K562 (cell line): ENCODE data around the gene RBFOX1. TPM values are rescaled to one million over a fixed set of nuclear protein-coding genes. Genes with fewer than 3 reads are reported as not detected.

Experiments used
- ATAC-seq: fragments of 200-7000 bp; cut with Tn5 transposase; 3 replicates; pipeline ENCODE4 v1.9.1; 2020; ENCODE audit warnings: moderate library complexity
- BruUV-seq: library from RNA; stranded (reverse); fragments of 400-500 nt; replicated peaks from 2 replicates; lab custom pipeline; 2021; lab: Mats Ljungman, UMichigan
- CTCF ChIA-PET: fragments of 300-600 bp; formaldehyde crosslinking; extraction: SDS; loops from one replicate; lab custom pipeline; 2021; ENCODE audit warnings: low intra/inter-chr PET ratio; lab: Yijun Ruan, JAX
- POLR2A ChIA-PET: fragments of 300-600, 350-650 bp; sonication (Branson Sonifier 250); formaldehyde crosslinking; extraction: SDS; loops from one replicate; lab custom pipeline; 2021; ENCODE audit warnings: antibody characterized with exemption, inconsistent platforms; lab: Yijun Ruan, JAX
- DNase-seq, 4 experiments: peaks; one replicate each; pipeline versions ENCODE4 v3.0.0 to v3.0.0-alpha.2; 2011 to 2018; ENCODE audit warnings: low spot score in 3 of 4, mixed read lengths in 3 of 4; ENCODE audit errors: extremely low read depth in 1 of 4
- FAIRE-seq: peaks from 2 replicates; lab custom pipeline; 2011; peaks lifted over from hg19 to GRCh38; lab: Jason Lieb, UNC
- H2AFZ ChIP-seq: 2 replicates; pipeline ENCODE4 v1.6.0; 2011; ENCODE audit warnings: low read depth, low read length, control low read depth, inconsistent platforms
- H3K27ac ChIP-seq: fragments of 200-600 bp; 3 replicates; pipeline ENCODE4 v1.8.0; 2011; ENCODE audit warnings: low read depth, mild to moderate bottlenecking, control low read depth, inconsistent platforms, low read length, moderate library complexity, mixed read lengths; ENCODE audit errors: extremely low read depth
- H3K27me3 ChIP-seq, 2 experiments: fragments of 300-600 bp in 1 of 2; 2 replicates in 1 of 2; 3 replicates in 1 of 2; pipeline versions ENCODE4 v1.6.0 to v1.8.0; 2011; ENCODE audit warnings: inconsistent platforms in 2 of 2, low read length in 2 of 2, mild to moderate bottlenecking in 1 of 2, mixed read lengths in 1 of 2, moderate library complexity in 1 of 2; ENCODE audit not compliant: control insufficient read depth in 2 of 2, insufficient read depth in 2 of 2
- H3K36me3 ChIP-seq: fragments of 300-600 bp; 3 replicates; pipeline ENCODE4 v1.8.0; 2011; ENCODE audit warnings: mild to moderate bottlenecking, low read length, inconsistent platforms; ENCODE audit not compliant: control insufficient read depth, insufficient read depth
- H3K4me1 ChIP-seq, 2 experiments: fragments of 200-600 bp in 1 of 2; replicated peaks in 1 of 2; 2 replicates in 1 of 2; 3 replicates in 1 of 2; pipeline versions ENCODE4 v1.5.1 to v1.8.0; 2011; ENCODE audit warnings: inconsistent platforms in 2 of 2, low read length in 2 of 2, mild to moderate bottlenecking in 1 of 2, mixed read lengths in 1 of 2, moderate library complexity in 1 of 2; ENCODE audit not compliant: control insufficient read depth in 2 of 2, insufficient read depth in 2 of 2
- H3K4me2 ChIP-seq: 2 replicates; pipeline ENCODE4 v1.6.1; 2011; ENCODE audit warnings: low read length, control low read depth, inconsistent platforms, mixed read lengths; ENCODE audit not compliant: insufficient read depth
- H3K4me3 ChIP-seq: fragments of 200-600 bp; sonication (generic), shearing (Covaris generic); 2 replicates; pipeline ENCODE4 v1.5.1; 2016; ENCODE audit warnings: control low read depth, inconsistent platforms
- H3K79me2 ChIP-seq: fragments of 200-600 bp; 3 replicates; pipeline ENCODE4 v1.8.0; 2011; ENCODE audit warnings: low read length, inconsistent platforms; ENCODE audit not compliant: control insufficient read depth, insufficient read depth
- H3K9ac ChIP-seq, 2 experiments: 2 replicates each; pipeline versions ENCODE4 v1.6.0 to v1.6.1; 2011; ENCODE audit warnings: low read depth in 2 of 2, low read length in 2 of 2, control low read depth in 1 of 2, inconsistent platforms in 1 of 2, mild to moderate bottlenecking in 1 of 2, mixed read lengths in 1 of 2; ENCODE audit not compliant: insufficient read depth in 1 of 2
- H3K9me1 ChIP-seq: one replicate; pipeline ENCODE4 v1.6.0; 2011; ENCODE audit warnings: inconsistent platforms, mild to moderate bottlenecking, low read length, moderate library complexity; ENCODE audit not compliant: control insufficient read depth, insufficient read depth
- H3K9me3 ChIP-seq: replicated peaks from 2 replicates; pipeline ENCODE4 v1.5.1; 2011; ENCODE audit warnings: low read depth, low read length, inconsistent platforms; ENCODE audit not compliant: control insufficient read depth, insufficient read depth
- H4K20me1 ChIP-seq: replicated peaks from 2 replicates; pipeline ENCODE4 v1.6.1; 2011; ENCODE audit warnings: low read length, inconsistent platforms, mixed read lengths; ENCODE audit not compliant: control insufficient read depth, insufficient read depth
- ATF3 ChIP-seq, 2 experiments: fragments of 450-650 bp in 1 of 2; sonication (generic) in 1 of 2; formaldehyde crosslinking in 1 of 2; IDR thresholded peaks in 1 of 2; conservative IDR thresholded peaks in 1 of 2; 2 replicates each; pipeline versions ENCODE4 v1.6.1 to v1.8.1; 2016 to 2023; ENCODE audit warnings: mild to moderate bottlenecking in 2 of 2, moderate library complexity in 2 of 2, inconsistent platforms in 1 of 2, missing genetic modification reagents in 1 of 2
- MITF ChIP-seq: IDR thresholded peaks from 2 replicates; pipeline ENCODE4 v1.6.1; 2014; ENCODE audit warnings: antibody characterized with exemption
- NONO ChIP-seq, 2 experiments: fragments of 200-400 bp in 1 of 2; fragments of 450-650 bp in 1 of 2; formaldehyde crosslinking in 1 of 2; IDR thresholded peaks; 2 replicates each; pipeline ENCODE4 v1.6.1; 2017; ENCODE audit warnings: low read depth in 2 of 2, mild to moderate bottlenecking in 2 of 2, moderate library complexity in 2 of 2, low read length in 1 of 2
- PBX2 ChIP-seq, 2 experiments: IDR thresholded peaks in 1 of 2; conservative IDR thresholded peaks in 1 of 2; 2 replicates each; pipeline ENCODE4 v1.6.1; 2016; ENCODE audit warnings: low read depth in 2 of 2, mild to moderate bottlenecking in 1 of 2, missing compliant biosample characterization in 1 of 2, missing genetic modification characterization in 1 of 2, moderate library complexity in 1 of 2
- PHTF2 ChIP-seq: fragments of 250-450 bp; sonication (Bioruptor Pico); IDR thresholded peaks from 2 replicates; pipeline ENCODE4 v1.5.0; 2021; ENCODE audit warnings: mild to moderate bottlenecking
- SMC3 ChIP-seq: conservative IDR thresholded peaks from 2 replicates; pipeline ENCODE4 v1.6.1; 2011; ENCODE audit warnings: low read depth, low read length, improper control_type of control experiment; ENCODE audit not compliant: insufficient read depth
- TBL1XR1 ChIP-seq, 2 experiments: IDR thresholded peaks; 2 replicates each; pipeline ENCODE4 v1.6.1; 2012; ENCODE audit warnings: improper control_type of control experiment in 2 of 2, low read length in 2 of 2, mild to moderate bottlenecking in 1 of 2
- TSC22D4 ChIP-seq: fragments of 450-650 bp; IDR thresholded peaks from 2 replicates; pipeline ENCODE4 v1.6.1; 2016; ENCODE audit warnings: missing genetic modification characterization, missing biosample characterization, control low read depth
- ZC3H8 ChIP-seq: fragments of 450-650 bp; IDR thresholded peaks from 2 replicates; pipeline ENCODE4 v1.6.1; 2017
- ZFX ChIP-seq: sonication (generic); formaldehyde crosslinking; IDR thresholded peaks from 2 replicates; pipeline ENCODE4 v1.8.0; 2022; ENCODE audit warnings: mild to moderate bottlenecking, missing genetic modification reagents, moderate library complexity
- ZNF354B ChIP-seq: fragments of 250-450 bp; sonication (Bioruptor Pico); IDR thresholded peaks from 2 replicates; pipeline ENCODE4 v1.4.0; 2020
- ZNF785 ChIP-seq: fragments of 250-450 bp; sonication (Bioruptor Pico); IDR thresholded peaks from 2 replicates; pipeline ENCODE4 v1.4.0; 2020; ENCODE audit warnings: mild to moderate bottlenecking
- WGBS: fragments of 100-300 bp; shearing (Covaris generic); methylation state at CpG from one replicate; pipeline ENCODE4 v1.1.6; 2016; ENCODE audit warnings: low coverage, mixed read lengths; ENCODE audit not compliant: insufficient coverage; ENCODE audit errors: missing lambda C conversion rate; 5-methylcytosine and 5-hydroxymethylcytosine counted together
- in situ Hi-C: fragments of 300-500 bp; cut with MboI; formaldehyde crosslinking; loops from 4 replicates; pipeline ENCODE4 v1.15.0; 2018; ENCODE audit warnings: inconsistent platforms, mixed read lengths
- intact Hi-C: fragments of 100-400 bp; cut with micrococcal nuclease; formaldehyde crosslinking; loops from 2 replicates; pipeline ENCODE4 v1.14.2; 2022
- polyA plus RNA-seq, 8 experiments: library from polyadenylated mRNA; depleted of rRNA in 4 of 8; stranded (reverse) in 5 of 8; unstranded in 3 of 8; fragments of >200 nt; fragmentation: Nextera tagmentation in 2 of 8; fragmentation: Illumina TruSeq in 1 of 8; extraction: Ambion mirVana in 2 of 8; extraction: Trizol in 1 of 8; gene quantifications; 2 replicates each; pipeline versions ENCODE4 v1.2.1 to v1.2.3, GENCODE V29; 2011 to 2014; ENCODE audit warnings: inconsistent platforms in 1 of 8, missing spikeins in 1 of 8
- total RNA-seq, 7 experiments: library from RNA; depleted of rRNA in 6 of 7; stranded (reverse); fragments of >200 nt in 6 of 7; fragmentation: Illumina TruSeq in 2 of 7; extraction: Trizol in 2 of 7; gene quantifications; 2 replicates each; pipeline versions ENCODE4 v1.2.1 to v1.2.3, GENCODE V29; 2011 to 2021; ENCODE audit warnings: low replicate concordance in 1 of 7

RBFOX1 gene
- total and polyA plus RNA-seq, 9 of the 15 experiments (the other 6 are each of a cell fraction or from before 2014, with no cell fraction given): 0.03 TPM; not detected in 8

GRCh38 chr16:7561908-7562405 is 229.3 kb downstream of the RBFOX1 start:
- intact Hi-C loops (no loop called here), in situ Hi-C loops (no loop called here)
- Histone ChIP-seq H4K20me1 (no peaks in the 10 kb centered on the region), H3K4me2 (no peak overlapping the region), H3K9me1 (no peaks in the 10 kb centered on the region), H3K4me3 (no peak overlapping the region), H3K9ac (no peak overlapping the region), H2AFZ (no peak overlapping the region), H3K27me3 (peaks cover 3 to 4% of the 10 kb centered on the region in 2 experiments; a peak in 3 of 5 replicates), H3K4me1 (no peaks in the 10 kb centered on the region), H3K9me3 (no peaks in the 10 kb centered on the region), H3K27ac (no peak overlapping the region), H3K36me3 (no peaks in the 10 kb centered on the region), H3K79me2 (no peaks in the 10 kb centered on the region)
- TF ChIP-seq ZNF354B (CRISPR knock-in tag): no peak
- no peak for TF ChIP-seq ZC3H8
- TF ChIP-seq ATF3 (IDR thresholded peaks at IDR 0.05): no peak
- no peak for TF ChIP-seq ATF3 (CRISPR knock-in tag; conservative IDR thresholded peaks at IDR 0.05)
- no peak for TF ChIP-seq NONO (IDR thresholded peaks at IDR 0.05; ENCODE audit: low read depth in 2 of 2, low read length in 1 of 2)
- TF ChIP-seq TBL1XR1 (IDR thresholded peaks at IDR 0.05; ENCODE audit: low read length in 2 of 2): no peak
- no peak for TF ChIP-seq SMC3
- no peak for TF ChIP-seq PBX2 (CRISPR knock-in tag; IDR thresholded peaks at IDR 0.05; ENCODE audit: low read depth)
- no peak for TF ChIP-seq PBX2 (tag; conservative IDR thresholded peaks at IDR 0.05; ENCODE audit: low read depth)
- no peak for TF ChIP-seq ZFX
- TF ChIP-seq MITF: no peak
- no peak for TF ChIP-seq TSC22D4 (tag)
- no peak for TF ChIP-seq ZNF785 (CRISPR knock-in tag)
- TF ChIP-seq PHTF2 (CRISPR knock-in tag): no peak
- no peak for FAIRE-seq
- WGBS: 4% methylated on average over 5 of the region's 5 CpGs
- ChIA-PET CTCF (no interaction called here), POLR2A (no interaction called here)
- no peak for DNase-seq
- ATAC-seq: no peak
- no TSS peak for BruUV-seq
